ENCODE data around the gene HCRT. TPM values are rescaled to one million over a fixed set of nuclear protein-coding genes. Genes with fewer than 3 reads are reported as not detected.
"Not testable (repeated sequence)": the region's sequence is repeated elsewhere in the genome, so short reads cannot be mapped to it uniquely, and the experiment has no call there.

HCRT gene
- total RNA-seq, 2 donors from 2014 or later, result not detected

DNA sequence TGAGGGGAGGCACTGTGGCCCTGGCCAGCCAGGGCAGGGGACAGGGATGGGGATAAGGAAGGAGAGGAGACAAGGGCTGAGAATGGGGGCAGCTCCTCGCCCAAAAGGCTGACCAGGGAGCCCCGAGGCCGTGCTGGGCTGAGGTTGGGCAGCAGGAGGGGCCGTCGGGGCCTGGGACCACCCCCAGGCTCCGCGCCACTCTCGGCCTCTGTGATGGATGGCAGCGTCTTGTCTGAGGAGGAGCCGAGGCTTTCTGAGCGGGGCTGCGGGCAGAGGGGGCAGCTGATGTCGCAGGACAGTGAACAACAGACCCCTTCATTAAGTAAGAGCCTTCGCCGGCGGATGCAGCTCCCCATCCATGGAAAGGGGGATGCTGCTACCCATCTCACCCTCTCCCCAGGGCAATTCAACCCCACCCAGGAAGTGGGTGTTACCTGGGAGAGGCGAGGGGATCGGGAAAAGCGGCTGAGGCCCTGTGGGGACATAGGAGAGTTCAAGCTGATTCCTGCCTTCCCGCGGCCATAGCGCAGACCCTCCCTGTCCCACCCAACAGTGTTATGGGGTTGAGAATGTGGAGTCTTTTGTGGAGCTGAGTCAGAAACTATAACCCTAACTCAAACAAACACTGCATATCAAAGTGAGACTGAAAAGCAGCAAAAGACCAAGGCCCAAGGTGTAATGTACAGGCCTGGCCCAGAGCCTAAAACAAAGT, 21.4 kb downstream of the HCRT start:
- peaks cover 12% of the 10 kb centered on the region for H3K4me1 Mint-ChIP-seq
- DNase-seq (no peak), ATAC-seq (no peak)
- H3K36me3 Mint-ChIP-seq (ENCODE audit: low read depth), result no peaks in the 10 kb centered on the region
- no peak overlapping the region for H3K27ac Mint-ChIP-seq
- no peaks in the 10 kb centered on the region for H3K9me3 ChIP-seq (ENCODE audit: control insufficient read depth, low read length, poor library complexity, severe bottlenecking)
- no peaks in the 10 kb centered on the region for H3K27me3 Mint-ChIP-seq
- H3K4me3 Mint-ChIP-seq, result no peak overlapping the region

DNA sequence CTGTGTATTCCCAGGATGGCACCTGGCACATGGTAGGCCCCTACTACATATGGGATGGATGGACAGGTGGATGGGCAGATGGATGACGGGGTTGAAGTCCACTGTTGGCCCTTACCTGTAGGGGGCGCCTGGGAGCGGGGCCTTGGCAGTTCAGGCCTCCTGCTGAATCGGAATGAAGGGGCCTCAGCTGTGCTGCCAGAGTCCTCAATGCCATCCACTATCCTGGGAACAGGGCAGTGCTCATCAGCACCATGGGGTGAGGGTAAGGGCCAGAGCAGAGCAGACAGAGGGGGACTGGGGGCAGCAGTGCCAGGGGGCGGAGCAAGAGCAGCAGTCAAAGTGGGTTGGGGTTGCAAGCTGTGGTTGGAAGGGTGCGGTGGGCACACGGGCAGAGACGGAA, 22.1 kb downstream of the HCRT start:
- no peaks in the 10 kb centered on the region for H3K9me3 ChIP-seq (ENCODE audit: control insufficient read depth, low read length, poor library complexity, severe bottlenecking)
- Mint-ChIP-seq H3K4me3 (peak overlapping the region; percentile 33), H3K27me3 (no peaks in the 10 kb centered on the region), H3K27ac (no peak overlapping the region), H3K36me3 (ENCODE audit: low read depth) (no peaks in the 10 kb centered on the region), H3K4me1 (peaks cover 12% of the 10 kb centered on the region)
- ATAC-seq (peak; percentile 32), DNase-seq (no peak)

GRCh38 chr17:42160531-42160910, 24.7 kb downstream of the HCRT start:
- no peaks in the 10 kb centered on the region for H3K9me3 ChIP-seq (ENCODE audit: control insufficient read depth, low read length, poor library complexity, severe bottlenecking)
- H3K36me3 Mint-ChIP-seq (ENCODE audit: low read depth), result no peaks in the 10 kb centered on the region
- peaks cover 4% of the 10 kb centered on the region for H3K4me1 Mint-ChIP-seq
- no peak overlapping the region for H3K4me3 Mint-ChIP-seq
- ATAC-seq, result no peak
- no peak overlapping the region for H3K27ac Mint-ChIP-seq
- no peaks in the 10 kb centered on the region for H3K27me3 Mint-ChIP-seq
- DNase-seq, result no peak

GRCh38 chr17:42159796-42160530, 25.3 kb downstream of the HCRT start:
- H3K27me3 Mint-ChIP-seq, result no peaks in the 10 kb centered on the region
- H3K4me1 Mint-ChIP-seq, result peaks cover 4% of the 10 kb centered on the region
- H3K9me3 ChIP-seq (ENCODE audit: control insufficient read depth, low read length, poor library complexity, severe bottlenecking), result no peaks in the 10 kb centered on the region
- no peak overlapping the region for H3K27ac Mint-ChIP-seq
- H3K4me3 Mint-ChIP-seq, result no peak overlapping the region
- DNase-seq (no peak), ATAC-seq (no peak)
- no peaks in the 10 kb centered on the region for H3K36me3 Mint-ChIP-seq (ENCODE audit: low read depth)

GRCh38 chr17:42155614-42156045, 29.6 kb downstream of the HCRT start:
- Mint-ChIP-seq H3K4me1 (peaks cover 23% of the 10 kb centered on the region), H3K36me3 (ENCODE audit: low read depth) (peaks cover 2% of the 10 kb centered on the region), H3K4me3 (peak overlapping the region; percentile 95), H3K27me3 (no peaks in the 10 kb centered on the region), H3K27ac (peak overlapping the region; percentile 95)
- DNase-seq (no peak), ATAC-seq (no peak)
- no peaks in the 10 kb centered on the region for H3K9me3 ChIP-seq (ENCODE audit: control insufficient read depth, low read length, poor library complexity, severe bottlenecking)

DNA sequence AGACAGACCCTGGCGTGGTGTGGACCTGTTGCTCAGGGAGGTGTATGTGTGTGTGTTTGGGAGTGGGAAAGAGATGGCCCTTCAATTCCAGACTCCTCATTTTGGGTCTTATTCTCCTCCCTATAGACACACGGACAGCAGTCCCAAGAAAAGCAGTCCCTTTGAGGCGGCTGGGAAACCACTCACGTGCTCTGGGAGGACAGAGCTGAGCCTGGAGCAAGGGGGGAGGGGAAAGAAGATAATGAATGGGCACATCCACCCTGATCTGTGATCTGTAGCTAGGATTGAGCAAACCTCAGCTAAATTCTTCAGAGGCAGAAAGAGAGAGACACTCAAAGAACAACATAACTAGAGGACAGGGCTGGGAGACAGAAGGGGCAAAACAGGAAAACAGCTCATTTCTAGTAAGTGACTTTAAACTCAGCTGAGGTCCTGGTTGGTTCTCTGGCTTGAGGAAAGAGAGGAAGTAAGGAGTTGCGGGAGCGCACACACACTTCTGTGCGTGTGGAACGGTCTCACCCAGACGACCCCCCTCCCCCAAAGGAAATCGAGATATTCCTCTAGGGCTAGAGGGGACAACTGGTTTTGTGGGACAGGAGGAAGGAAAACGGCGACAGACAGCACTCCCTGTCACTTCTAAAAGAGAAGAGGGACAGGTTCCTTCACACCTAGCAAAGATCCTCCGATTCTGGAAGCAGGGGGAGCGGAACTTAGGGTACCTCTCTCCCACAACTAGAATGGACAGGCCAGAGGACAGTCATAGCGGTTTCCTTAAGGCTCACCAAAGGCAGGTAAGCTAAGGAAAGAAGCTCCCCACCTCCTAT, 31.1 kb downstream of the HCRT start:
- Mint-ChIP-seq H3K4me1 (peaks cover 23% of the 10 kb centered on the region), H3K36me3 (ENCODE audit: low read depth) (peaks cover 2% of the 10 kb centered on the region), H3K4me3 (peak overlapping the region; percentile 95), H3K27me3 (no peaks in the 10 kb centered on the region), H3K27ac (peak overlapping the region; percentile 95)
- no peak for DNase-seq
- H3K9me3 ChIP-seq (ENCODE audit: control insufficient read depth, low read length, poor library complexity, severe bottlenecking), result no peaks in the 10 kb centered on the region
- no peak for ATAC-seq

- H3K36me3 Mint-ChIP-seq (ENCODE audit: low read depth), result peaks cover 6% of the 10 kb centered on the region
- H3K4me1 Mint-ChIP-seq, result peaks cover 33% of the 10 kb centered on the region
- H3K27ac Mint-ChIP-seq, result no peak overlapping the region
- no peak for DNase-seq
- no peak overlapping the region for H3K4me3 Mint-ChIP-seq
- H3K27me3 Mint-ChIP-seq, result no peaks in the 10 kb centered on the region
- no peak for ATAC-seq
- H3K9me3 ChIP-seq (ENCODE audit: control insufficient read depth, low read length, poor library complexity, severe bottlenecking), result no peaks in the 10 kb centered on the region
Observed at GRCh38 chr17:42146911-42147607, 38.2 kb downstream of the HCRT start.

- Mint-ChIP-seq H3K4me1 (peaks cover 27% of the 10 kb centered on the region), H3K27ac (peak overlapping the region; percentile 81)
- not testable (repeated sequence) for ATAC-seq; H3K27me3 Mint-ChIP-seq; DNase-seq; H3K4me3 Mint-ChIP-seq; H3K36me3 Mint-ChIP-seq (ENCODE audit: low read depth); H3K9me3 ChIP-seq (ENCODE audit: control insufficient read depth, low read length, poor library complexity, severe bottlenecking)
Observed at GRCh38 chr17:42143138-42143537, 42.1 kb downstream of the HCRT start.

DNA sequence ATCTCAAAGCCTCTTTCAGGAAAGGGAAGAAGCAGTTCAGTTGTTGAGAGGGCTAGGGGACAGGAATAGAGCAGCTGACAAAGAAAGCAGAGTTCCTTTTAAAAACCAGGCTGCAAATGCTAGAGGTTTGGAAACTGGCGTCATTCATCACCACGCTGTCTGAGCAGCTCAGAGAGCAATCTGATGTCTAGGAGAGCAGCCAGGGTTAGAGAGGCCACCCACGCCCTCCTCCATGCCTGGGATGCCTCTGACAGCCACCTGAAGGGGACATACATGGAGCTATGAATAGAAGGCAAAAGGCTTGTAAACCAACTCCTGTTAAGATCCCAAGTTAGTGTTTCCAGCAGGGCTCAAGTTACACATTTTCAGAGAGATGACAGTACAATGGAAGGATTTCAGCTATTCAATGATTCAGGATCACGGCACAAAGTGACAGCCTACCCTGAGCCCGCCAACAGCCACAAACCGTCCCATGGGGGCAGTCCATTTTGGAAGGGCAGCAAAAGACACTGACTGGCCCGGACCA, 42.8 kb downstream of the HCRT start:
- peak overlapping the region; percentile 81 for H3K27ac Mint-ChIP-seq
- H3K4me3 Mint-ChIP-seq, result no peak overlapping the region
- no peaks in the 10 kb centered on the region for H3K9me3 ChIP-seq (ENCODE audit: control insufficient read depth, low read length, poor library complexity, severe bottlenecking)
- H3K4me1 Mint-ChIP-seq, result peaks cover 29% of the 10 kb centered on the region
- peaks cover 4% of the 10 kb centered on the region for H3K36me3 Mint-ChIP-seq (ENCODE audit: low read depth)
- H3K27me3 Mint-ChIP-seq, result no peaks in the 10 kb centered on the region
- ATAC-seq, result no peak
- no peak for DNase-seq

DNA sequence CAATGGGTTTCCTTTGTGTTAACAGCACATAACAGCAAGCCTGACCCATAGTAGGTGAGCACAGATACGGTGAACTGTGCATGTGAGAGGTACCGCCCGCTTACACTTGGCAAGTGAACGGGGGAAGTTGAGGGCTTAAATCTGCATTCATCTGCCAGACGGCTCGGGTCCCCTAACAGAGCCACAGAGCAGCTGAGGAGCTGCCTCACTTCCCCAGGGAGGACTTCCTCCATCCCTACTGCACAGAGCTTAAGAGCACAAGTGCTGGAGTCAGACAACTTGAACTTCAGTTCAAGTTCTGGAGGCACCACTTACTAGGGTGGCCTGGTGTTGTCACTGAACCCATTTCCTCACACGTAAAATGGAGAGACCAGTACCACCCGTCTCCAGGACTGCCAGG, 43.9 kb downstream of the HCRT start:
- DNase-seq (no peak), ATAC-seq (no peak)
- no peaks in the 10 kb centered on the region for H3K36me3 Mint-ChIP-seq (ENCODE audit: low read depth)
- H3K27ac Mint-ChIP-seq, result no peak overlapping the region
- H3K4me1 Mint-ChIP-seq, result peaks cover 23% of the 10 kb centered on the region
- H3K4me3 Mint-ChIP-seq, result no peak overlapping the region
- H3K9me3 ChIP-seq (ENCODE audit: control insufficient read depth, low read length, poor library complexity, severe bottlenecking), result no peaks in the 10 kb centered on the region
- H3K27me3 Mint-ChIP-seq, result no peaks in the 10 kb centered on the region

DNA sequence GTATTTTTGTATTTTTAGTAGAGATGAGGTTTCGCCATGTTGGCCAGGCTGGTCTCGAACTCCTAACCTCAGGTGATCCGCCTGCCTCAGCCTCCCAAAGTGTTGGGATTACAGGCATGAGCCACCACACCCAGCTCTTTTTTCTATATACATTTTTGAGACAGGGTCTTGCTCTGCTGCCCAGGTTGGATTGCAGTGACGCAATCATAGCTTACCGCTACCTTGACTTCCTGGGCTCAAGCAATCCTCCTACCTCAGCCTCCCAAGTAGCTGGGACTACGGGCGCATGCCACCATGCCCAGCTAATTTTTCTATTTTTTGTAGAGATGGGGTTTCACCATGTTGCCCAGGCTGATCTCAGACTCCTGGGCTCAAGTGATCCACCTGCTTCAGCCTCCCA, 44.6 kb downstream of the HCRT start:
- not testable (repeated sequence) for H3K9me3 ChIP-seq (ENCODE audit: control insufficient read depth, low read length, poor library complexity, severe bottlenecking); H3K27me3 Mint-ChIP-seq; H3K36me3 Mint-ChIP-seq (ENCODE audit: low read depth); DNase-seq; H3K27ac Mint-ChIP-seq; H3K4me3 Mint-ChIP-seq; ATAC-seq
- H3K4me1 Mint-ChIP-seq, result peaks cover 27% of the 10 kb centered on the region

GRCh38 chr17:42138749-42139492, 46.3 kb downstream of the HCRT start:
- Mint-ChIP-seq H3K4me1 (peaks cover 32% of the 10 kb centered on the region), H3K27me3 (no peaks in the 10 kb centered on the region), H3K4me3 (no peak overlapping the region), H3K36me3 (ENCODE audit: low read depth) (peaks cover 3% of the 10 kb centered on the region), H3K27ac (no peak overlapping the region)
- DNase-seq (no peak), ATAC-seq (no peak)
- no peaks in the 10 kb centered on the region for H3K9me3 ChIP-seq (ENCODE audit: control insufficient read depth, low read length, poor library complexity, severe bottlenecking)
